WERI-Rb-1 (cell line): Measurements from ENCODE around the gene SCGB1C1.

Source experiments
- DNase-seq: peaks from one replicate; pipeline ENCODE4 v3.0.0-alpha.2; 2020
- H3K27ac ChIP-seq: fragments of 250-450 bp; sonication (Bioruptor Pico); 2 replicates; pipeline ENCODE4 v1.5.1; 2020; ENCODE audit warnings: mild to moderate bottlenecking, moderate library complexity
- H3K27me3 ChIP-seq: fragments of 250-450 bp; sonication (Bioruptor Pico); 2 replicates; pipeline ENCODE4 v1.5.1; 2021; ENCODE audit warnings: mild to moderate bottlenecking, low read depth, moderate library complexity; ENCODE audit not compliant: insufficient read depth, severe bottlenecking
- H3K36me3 ChIP-seq: fragments of 250-450 bp; sonication (Bioruptor Pico); 2 replicates; pipeline ENCODE4 v1.5.1; 2020; ENCODE audit warnings: mild to moderate bottlenecking, moderate library complexity
- H3K4me3 ChIP-seq: 2 replicates; pipeline ENCODE4 v1.5.1; 2011; ENCODE audit warnings: low read depth, mild to moderate bottlenecking, control low read depth, low read length
- H3K9me3 ChIP-seq: fragments of 250-450 bp; sonication (Bioruptor Pico); 2 replicates; pipeline ENCODE4 v1.5.1; 2021; ENCODE audit warnings: mild to moderate bottlenecking, moderate library complexity; ENCODE audit not compliant: severe bottlenecking
- CTCF ChIP-seq: IDR thresholded peaks from 2 replicates; pipeline ENCODE4 v1.5.1; 2011; ENCODE audit warnings: low read depth, mild to moderate bottlenecking, control low read depth, inconsistent platforms, low read length

SCGB1C1 gene

GRCh38 chr11:197741-198235, 4.9 kb downstream of the SCGB1C1 start:
- no peak for DNase-seq
- no peak for TF ChIP-seq CTCF
- Histone ChIP-seq H3K9me3 (no peaks in the 10 kb centered on the region), H3K4me3 (no peak overlapping the region), H3K36me3 (peaks cover 4% of the 10 kb centered on the region; the same call in 1 of the 2 replicates), H3K27me3 (no peaks in the 10 kb centered on the region), H3K27ac (no peak overlapping the region)

GRCh38 chr11:198236-198806, 5.4 kb downstream of the SCGB1C1 start:
- Histone ChIP-seq H3K36me3 (peaks cover 4% of the 10 kb centered on the region; the same call in 1 of the 2 replicates), H3K27me3 (no peaks in the 10 kb centered on the region), H3K27ac (no peak overlapping the region), H3K4me3 (no peak overlapping the region), H3K9me3 (no peaks in the 10 kb centered on the region)
- no peak for DNase-seq
- no peak for TF ChIP-seq CTCF

GRCh38 chr11:199004-199581, 6.2 kb downstream of the SCGB1C1 start:
- no peak overlapping the region for H3K4me3 ChIP-seq
- no peak overlapping the region for H3K27ac ChIP-seq
- no peak for DNase-seq
- TF ChIP-seq CTCF: no peak
- no peaks in the 10 kb centered on the region for H3K27me3 ChIP-seq
- no peaks in the 10 kb centered on the region for H3K9me3 ChIP-seq
- peaks cover 4% of the 10 kb centered on the region for H3K36me3 ChIP-seq

GRCh38 chr11:199782-200181, 6.9 kb downstream of the SCGB1C1 start:
- TF ChIP-seq CTCF: 0 out of 2 replicates have a peak, but pooled peaks have one; percentile 11
- Histone ChIP-seq H3K36me3 (peaks cover 11% of the 10 kb centered on the region), H3K4me3 (no peak overlapping the region), H3K9me3 (no peaks in the 10 kb centered on the region), H3K27ac (no peak overlapping the region), H3K27me3 (no peaks in the 10 kb centered on the region)
- DNase-seq: no peak

- peak overlapping the region; percentile 78 for H3K27ac ChIP-seq
- no peak overlapping the region for H3K4me3 ChIP-seq
- no peak for TF ChIP-seq CTCF
- no peak for DNase-seq
- H3K27me3 ChIP-seq: no peaks in the 10 kb centered on the region
- H3K9me3 ChIP-seq: no peaks in the 10 kb centered on the region
- H3K36me3 ChIP-seq: peaks cover 17% of the 10 kb centered on the region
Observed at GRCh38 chr11:200224-201003, 7.5 kb downstream of the SCGB1C1 start.
